ENCODE measurements around the gene PSPN. TPM values are rescaled to one million over a fixed set of nuclear protein-coding genes. Genes with fewer than 3 reads are reported as not detected.

Gene PSPN
- total and polyA plus RNA-seq, 2 of the 13 experiments (the other 11 are each of a cell fraction or from before 2014, with no cell fraction given): 0.69 to 1.1 TPM

- no peak for TF ChIP-seq ZFP91 (CRISPR knock-in tag; IDR thresholded peaks at IDR 0.05; ENCODE audit: borderline replicate concordance)
- TF ChIP-seq MXI1 (IDR thresholded peaks at IDR 0.05; ENCODE audit: borderline replicate concordance, low read depth, low read length): peak; percentile 70; the same call in 1 of the 3 replicates
- TF ChIP-seq ZNF557 (CRISPR knock-in tag; IDR thresholded peaks at IDR 0.05): no peak
- peak; percentile 8 for TF ChIP-seq HNRNPK (IDR thresholded peaks at IDR 0.05; ENCODE audit: low read depth, low read length, poor library complexity, severe bottlenecking)
- TF ChIP-seq POGK (CRISPR knock-in tag; conservative IDR thresholded peaks at IDR 0.05): 0 out of 2 replicates have a peak, but pooled peaks have one; percentile 7
Observed at GRCh38 chr19:6373096-6373812, 2.5 kb downstream of the PSPN start (continued).

- Histone ChIP-seq H3K4me3 (replicated peaks in 1 of 3; ENCODE audit: insufficient read depth in 1 of 3, low read depth in 2 of 3, low read length in 3 of 3) (peak within 1 kb of the TSS; percentile 88 to 98 (median 89)), H3K9ac (ENCODE audit: insufficient read depth, low read depth, low read length) (peak within 1 kb of the TSS; percentile 98), H3K4me2 (ENCODE audit: low read depth, low read length) (peak within 1 kb of the TSS; percentile 76), H2AFZ (ENCODE audit: low read length) (no peak within 1 kb of the TSS), H3K36me3 (replicated peaks in 1 of 2; ENCODE audit: control insufficient read depth in 1 of 2, insufficient read depth in 2 of 2, low read length in 2 of 2) (peaks cover 8 to 16% of the 10 kb centered on the region in 2 experiments; a peak in 4 of 5 replicates), H4K20me1 (ENCODE audit: insufficient read depth, low read length) (no peaks in the 10 kb centered on the region), H3K4me1 (ENCODE audit: insufficient read depth, low read length) (peaks cover 14% of the 10 kb centered on the region), H3K27ac (ENCODE audit: extremely low read length, insufficient read depth, low read length) (peak within 1 kb of the TSS; percentile 100), H3K27me3 (ENCODE audit: control insufficient read depth in 1 of 2, insufficient read depth in 2 of 2, low read length in 2 of 2) (no peaks in the 10 kb centered on the region), H3K9me3 (ENCODE audit: low read length) (no peaks in the 10 kb centered on the region), H3K79me2 (ENCODE audit: insufficient read depth, low read length) (no peaks in the 10 kb centered on the region)
- CTCF ChIA-PET (ENCODE audit: low intra/inter-chr PET ratio, low total read pairs): no interaction called here
- WGBS (ENCODE audit: low lambda C conversion rate): 5% methylated on average over 4 of the region's 47 CpGs
- BruUV-seq (replicated peaks): no TSS peak
- POLR2A ChIA-PET: interaction anchor here (0.5 to 4.3 kb wide), 18 partner anchors 11 to 697 kb away, joined by 3 to 80 read pairs (median 4); partner anchors contain the start of genes CLPP, GTF2F1, KHSRP and SLC25A23
- FAIRE-seq (peak; percentile 96), DNase-seq (ENCODE audit: low spot score) (peak; percentile 99), ATAC-seq (peak; percentile 91)
- intact Hi-C loops (cut with micrococcal nuclease; ENCODE audit: unreplicated experiment): no loop called here
- in situ Hi-C loops (cut with HindIII; ENCODE audit: extremely low pct_ligation_motif_present, low pct_unique_long_range_greater_than_20kb): no loop called here
- TF ChIP-seq NR0B2 (CRISPR knock-in tag; IDR thresholded peaks at IDR 0.05): no peak
- no peak for TF ChIP-seq MIER2 (CRISPR knock-in tag; IDR thresholded peaks at IDR 0.05)
- TF ChIP-seq IKZF5 (CRISPR knock-in tag; IDR thresholded peaks at IDR 0.05): peak; percentile 12; the same call in 1 of the 2 replicates
- TF ChIP-seq ZIK1 (CRISPR knock-in tag; IDR thresholded peaks at IDR 0.05; ENCODE audit: borderline replicate concordance, low read depth): no peak
- 0 out of 2 replicates have a peak, but pooled peaks have one; percentile 26 for TF ChIP-seq ZBTB26 (CRISPR knock-in tag; IDR thresholded peaks at IDR 0.05; ENCODE audit: borderline replicate concordance)
- TF ChIP-seq NR2C2 (CRISPR knock-in tag; IDR thresholded peaks at IDR 0.05; ENCODE audit: borderline replicate concordance): peak; percentile 87
- no peak for TF ChIP-seq NFE2 (CRISPR knock-in tag; IDR thresholded peaks at IDR 0.05)
- 0 out of 2 replicates have a peak, but pooled peaks have one; percentile 73 for TF ChIP-seq SNAPC2 (CRISPR knock-in tag; IDR thresholded peaks at IDR 0.05)
- no peak for TF ChIP-seq ZNF260 (CRISPR knock-in tag; IDR thresholded peaks at IDR 0.05; ENCODE audit: borderline replicate concordance, low read depth)
Observed at GRCh38 chr19:6372594-6373095, 3.1 kb downstream of the PSPN start, which contains the start of gene ALKBH7. Gene ALKBH7 (plus strand): TSS chr19:6372794. CDS start chr19:6372821, 27 bp downstream.

Measured in HepG2 (cell line).